ENCODE data around the gene KCNK4.
A peak's percentile ranks its signal among the peaks of the same experiment; 100 is the strongest.

KCNK4 gene

DNA sequence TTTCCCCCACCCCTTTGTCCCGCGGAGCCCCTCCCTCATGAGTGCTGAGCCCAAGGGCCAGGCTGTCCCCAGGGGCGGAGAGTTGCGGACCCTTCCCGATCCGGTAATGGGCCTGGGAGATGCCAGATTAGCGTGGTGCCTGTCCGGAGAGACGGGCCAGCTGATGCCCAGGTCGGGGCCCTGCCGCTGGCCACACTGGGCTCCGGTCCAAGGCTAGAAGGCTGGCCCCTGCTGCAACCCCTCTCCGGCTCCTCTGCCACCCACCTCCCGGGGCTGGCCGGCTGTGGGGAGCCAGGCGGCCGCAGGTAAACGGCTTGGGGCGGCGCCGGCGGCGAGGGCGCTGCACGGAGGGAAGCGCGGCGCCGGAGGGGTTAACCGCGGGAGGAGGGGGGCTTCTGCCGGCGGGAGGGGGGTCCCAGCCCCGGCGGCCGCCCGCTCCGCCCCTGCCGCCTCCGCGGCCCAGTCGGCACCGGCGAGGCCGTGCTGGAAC lies at the start of gene KCNK4:
KCNK4 (plus strand) TSS at position 41 of the 490 bp plus-strand sequence. CDS start 1,717 bp downstream, outside the sequence.
- DNase-seq (ENCODE audit: extremely low spot score): no peak
- ChIA-PET POLR2A (no interaction called here), CTCF (interaction anchor here (14.3 kb wide), 1 partner anchor 12 kb away, joined by 186 read pairs; the partner anchor contains the start of genes CATSPERZ and ESRRA)
- TF ChIP-seq, protein P1, sequence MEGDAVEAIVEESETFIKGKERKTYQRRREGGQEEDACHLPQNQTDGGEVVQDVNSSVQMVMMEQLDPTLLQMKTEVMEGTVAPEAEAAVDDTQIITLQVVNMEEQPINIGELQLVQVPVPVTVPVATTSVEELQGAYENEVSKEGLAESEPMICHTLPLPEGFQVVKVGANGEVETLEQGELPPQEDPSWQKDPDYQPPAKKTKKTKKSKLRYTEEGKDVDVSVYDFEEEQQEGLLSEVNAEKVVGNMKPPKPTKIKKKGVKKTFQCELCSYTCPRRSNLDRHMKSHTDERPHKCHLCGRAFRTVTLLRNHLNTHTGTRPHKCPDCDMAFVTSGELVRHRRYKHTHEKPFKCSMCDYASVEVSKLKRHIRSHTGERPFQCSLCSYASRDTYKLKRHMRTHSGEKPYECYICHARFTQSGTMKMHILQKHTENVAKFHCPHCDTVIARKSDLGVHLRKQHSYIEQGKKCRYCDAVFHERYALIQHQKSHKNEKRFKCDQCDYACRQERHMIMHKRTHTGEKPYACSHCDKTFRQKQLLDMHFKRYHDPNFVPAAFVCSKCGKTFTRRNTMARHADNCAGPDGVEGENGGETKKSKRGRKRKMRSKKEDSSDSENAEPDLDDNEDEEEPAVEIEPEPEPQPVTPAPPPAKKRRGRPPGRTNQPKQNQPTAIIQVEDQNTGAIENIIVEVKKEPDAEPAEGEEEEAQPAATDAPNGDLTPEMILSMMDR (IDR thresholded peaks at IDR 0.05; ENCODE audit: control extremely low read depth, extremely low read depth, low read depth, missing control alignments): no peak

DNA sequence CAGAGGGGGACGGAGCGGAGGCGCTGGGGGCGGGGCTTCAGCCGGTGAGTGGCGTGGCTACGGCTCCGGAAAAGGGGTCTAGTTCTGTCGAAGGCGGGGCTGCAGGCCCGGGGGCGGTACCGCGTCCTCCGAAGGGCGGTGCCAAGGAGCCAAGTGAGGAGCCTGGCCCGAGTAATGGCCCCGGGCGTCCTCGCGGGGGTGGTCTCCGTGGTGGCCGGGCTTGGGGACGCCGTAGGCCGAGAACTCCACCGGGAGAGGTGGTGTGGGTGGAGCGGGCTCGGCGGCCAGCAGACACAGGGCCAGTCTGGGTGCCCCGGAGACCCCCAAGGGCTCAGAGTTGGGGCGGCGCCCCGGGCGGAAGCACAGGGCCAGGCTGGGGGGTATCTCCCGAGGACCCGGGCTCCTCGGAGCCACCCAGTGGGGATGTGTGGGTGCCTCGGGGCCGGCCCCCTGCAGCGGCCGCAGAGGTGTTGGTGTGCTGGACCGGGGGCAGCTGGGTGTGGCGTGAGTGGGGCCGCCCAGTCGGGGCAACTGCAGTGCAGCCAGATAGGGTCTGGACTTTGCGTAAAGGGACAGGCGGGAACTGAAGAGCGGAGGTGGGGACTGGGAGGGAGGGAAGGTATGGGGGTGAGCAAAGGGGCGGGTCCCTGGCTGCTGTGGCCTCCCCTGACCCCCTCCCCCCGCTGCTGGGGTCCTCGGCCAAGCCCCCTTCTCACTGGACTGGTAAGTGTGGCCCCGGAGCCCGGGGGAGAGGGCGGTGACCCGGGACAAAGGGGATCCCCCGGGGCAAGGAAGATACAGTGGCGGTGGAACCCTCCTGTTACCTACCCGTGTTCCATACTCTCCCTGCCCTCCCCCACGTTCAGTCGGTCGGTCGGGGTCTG lies 49.4 kb upstream of the KCNK4 start:
- TF ChIP-seq, protein P1 (IDR thresholded peaks at IDR 0.05; ENCODE audit: control extremely low read depth, extremely low read depth, low read depth, missing control alignments): no peak
- peak; percentile 53 for DNase-seq (ENCODE audit: extremely low spot score)

DNA sequence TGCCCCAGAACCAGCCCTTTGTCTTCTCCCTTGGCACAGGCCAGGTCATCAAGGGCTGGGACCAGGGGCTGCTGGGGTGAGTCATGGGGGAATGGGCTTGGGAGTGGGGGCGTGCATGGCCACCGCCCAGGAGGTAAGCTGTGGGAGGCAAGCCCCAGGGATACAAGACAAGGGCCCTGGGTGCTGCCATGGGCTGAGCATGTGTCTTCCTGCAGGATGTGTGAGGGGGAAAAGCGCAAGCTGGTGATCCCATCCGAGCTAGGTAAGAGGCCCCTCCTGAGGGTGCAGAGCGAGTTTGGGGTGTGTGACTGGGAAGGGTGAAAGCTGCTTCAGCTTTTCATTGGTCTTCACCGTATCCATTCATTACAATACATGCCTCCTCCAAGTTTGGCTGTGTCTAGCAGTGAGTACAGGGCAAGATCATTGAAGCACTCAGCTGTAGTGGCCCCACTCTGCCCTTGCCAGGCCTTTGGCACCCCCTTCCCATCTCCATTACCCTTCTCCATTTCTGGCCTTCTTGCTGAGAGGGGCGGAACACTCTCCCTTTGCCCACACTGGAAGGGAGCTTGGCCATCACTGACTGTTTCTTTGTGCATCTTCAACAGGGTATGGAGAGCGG lies 47.8 kb upstream of the KCNK4 start:
- CTCF ChIA-PET: interaction anchor here (0.7 to 30.9 kb wide), 9 partner anchors 9 to 60 kb away, joined by 3 to 368 read pairs (median 3); partner anchors contain the start of genes CATSPERZ, DNAJC4, FERMT3 and NUDT22
- POLR2A ChIA-PET: interaction anchor here (0.5 to 1.7 kb wide), 4 partner anchors 16 to 59 kb away, joined by 3 to 7 read pairs (median 5); no protein-coding TSS in a partner anchor
- TF ChIP-seq, protein P1 (IDR thresholded peaks at IDR 0.05; ENCODE audit: control extremely low read depth, extremely low read depth, low read depth, missing control alignments): no peak
- DNase-seq (ENCODE audit: extremely low spot score): no peak

More for the DNA sequence above, 49.4 kb upstream of the KCNK4 start:
- ChIA-PET CTCF (interaction anchor here (0.7 to 30.9 kb wide), 5 partner anchors 9 to 90 kb away, joined by 3 to 368 read pairs (median 5); partner anchors contain the start of genes FERMT3, NUDT22, PLCB3 and TRPT1), POLR2A (interaction anchor here (0.6 to 1.6 kb wide), 13 partner anchors 10 to 1889 kb away, joined by 3 to 13 read pairs (median 4); partner anchors contain the start of genes FERMT3, NUDT22, PRDX5 and STIP1)

DNA sequence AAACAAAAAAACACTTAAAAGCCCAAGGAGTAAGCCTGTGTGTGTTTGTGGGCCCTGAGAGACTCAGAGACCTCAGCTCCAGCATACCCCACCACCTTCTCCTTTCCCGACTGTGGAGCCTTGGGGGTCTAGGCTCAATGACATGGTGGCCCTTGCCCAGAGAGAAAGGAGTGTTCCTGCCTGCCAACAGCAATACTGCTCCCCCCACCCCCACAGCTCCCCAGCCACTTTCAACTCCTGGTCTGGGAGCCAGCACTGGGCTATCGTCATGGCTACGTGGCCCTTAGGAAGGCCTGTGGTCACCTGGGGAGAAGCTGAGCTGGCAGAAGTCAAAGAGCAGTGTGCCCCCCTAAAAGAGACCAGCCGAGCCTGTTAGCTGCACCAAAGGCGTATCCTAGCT lies 47.0 kb upstream of the KCNK4 start:
- ChIA-PET POLR2A (interaction anchor here (0.5 to 1.7 kb wide), 3 partner anchors 17 to 60 kb away, joined by 3 to 7 read pairs (median 4); no protein-coding TSS in a partner anchor), CTCF (interaction anchor here (1.0 to 30.9 kb wide), 5 partner anchors 8 to 60 kb away, joined by 3 to 368 read pairs (median 8); partner anchors contain the start of genes CATSPERZ and FERMT3)
- TF ChIP-seq, protein P1 (IDR thresholded peaks at IDR 0.05; ENCODE audit: control extremely low read depth, extremely low read depth, low read depth, missing control alignments): no peak
- DNase-seq (ENCODE audit: extremely low spot score): no peak

DNA sequence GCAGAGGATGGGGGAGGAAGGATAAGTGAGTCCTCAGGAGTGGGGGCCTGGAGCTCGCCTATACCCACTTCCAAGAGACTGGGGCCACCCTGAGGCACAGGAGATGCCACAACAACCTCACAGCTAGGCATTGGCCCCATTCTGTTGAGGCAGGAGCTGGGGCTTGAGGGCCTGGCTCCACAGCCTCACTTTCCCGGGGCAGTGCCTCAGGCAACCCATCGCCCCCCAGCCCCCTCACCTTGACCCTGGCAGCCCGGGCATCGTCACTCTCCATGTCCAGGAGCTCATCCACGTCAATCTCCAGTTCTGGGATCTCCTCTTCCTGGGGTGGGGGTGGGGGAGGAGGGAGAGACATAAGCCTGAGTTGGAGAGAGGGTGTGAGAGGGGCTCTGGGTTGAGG lies 46.1 kb upstream of the KCNK4 start:
- TF ChIP-seq, protein P1 (IDR thresholded peaks at IDR 0.05; ENCODE audit: control extremely low read depth, extremely low read depth, low read depth, missing control alignments): no peak
- ChIA-PET POLR2A (interaction anchor here (1.7 kb wide), 1 partner anchor 18 kb away, joined by 7 read pairs; no protein-coding TSS in a partner anchor), CTCF (interaction anchor here (0.9 to 3.7 kb wide), 10 partner anchors 8 to 87 kb away, joined by 3 to 26 read pairs (median 4); partner anchors contain the start of genes NUDT22 and TRPT1)
- no peak for DNase-seq (ENCODE audit: extremely low spot score)

Measured in GM10248 (cell line).